GM20431 (cell line): Measurements from ENCODE around the gene TEX19.
"Not testable (repeated sequence)": the region's sequence is repeated elsewhere in the genome, so short reads cannot be mapped to it uniquely, and the experiment has no call there.

ENCODE experiments used
- in situ Hi-C: fragments of 300-500 bp; cut with MseI, MboI; formaldehyde crosslinking; loops from one replicate; pipeline ENCODE4 v1.15.0; 2020; ENCODE audit warnings: low sequenced_read_pairs; ENCODE audit not compliant: unreplicated experiment

The TEX19 gene

DNA sequence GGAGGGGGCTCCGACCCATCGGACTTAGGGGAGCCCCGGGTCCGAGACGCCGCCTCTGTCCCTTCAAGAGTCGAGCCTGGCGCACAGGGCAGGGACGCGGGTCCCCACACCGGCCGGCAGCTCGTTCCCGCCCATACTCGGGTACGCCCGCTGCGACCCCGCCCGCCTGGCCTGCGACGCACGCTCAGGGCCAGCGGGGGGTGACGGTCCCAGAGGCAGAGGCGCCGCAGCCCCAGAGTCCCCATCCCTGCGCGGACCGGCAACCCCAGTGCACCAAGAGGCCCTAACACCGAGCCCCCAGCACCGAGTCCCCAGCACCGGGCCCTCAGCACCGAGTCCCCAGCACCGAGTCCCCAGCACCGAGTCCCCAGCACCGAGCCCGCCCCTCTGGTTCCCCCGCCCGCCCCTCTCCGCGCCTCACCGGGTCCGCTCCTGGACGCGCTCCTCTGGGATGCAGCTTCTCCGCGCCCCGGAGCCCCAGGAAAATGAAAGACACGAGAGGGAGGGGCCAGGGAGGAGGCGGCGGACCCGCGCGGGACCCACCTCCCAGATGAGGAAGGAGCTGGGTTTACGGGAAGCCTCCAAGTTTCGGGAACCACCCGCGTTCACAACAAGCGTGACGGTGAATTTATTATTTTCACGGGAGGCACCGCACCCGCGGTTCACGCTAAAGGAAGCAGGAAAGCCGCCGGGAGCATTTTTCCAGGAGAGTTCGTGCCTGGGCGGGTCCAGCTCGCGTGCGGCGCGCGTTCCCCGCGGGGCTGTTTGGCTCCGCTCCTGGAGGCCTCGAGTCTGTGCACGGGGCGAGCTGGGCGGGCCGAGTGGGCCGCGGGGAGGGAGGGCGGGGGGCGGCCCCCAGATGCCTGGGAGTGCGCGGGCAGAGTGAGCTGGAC lies 25.5 kb upstream of the TEX19 start, which contains the start of gene SECTM1:
SECTM1 (minus strand) TSS at position 488 of the 893 bp plus-strand sequence. CDS start 6,526 bp downstream, outside the sequence.
- in situ Hi-C loops, result no loop called here

DNA sequence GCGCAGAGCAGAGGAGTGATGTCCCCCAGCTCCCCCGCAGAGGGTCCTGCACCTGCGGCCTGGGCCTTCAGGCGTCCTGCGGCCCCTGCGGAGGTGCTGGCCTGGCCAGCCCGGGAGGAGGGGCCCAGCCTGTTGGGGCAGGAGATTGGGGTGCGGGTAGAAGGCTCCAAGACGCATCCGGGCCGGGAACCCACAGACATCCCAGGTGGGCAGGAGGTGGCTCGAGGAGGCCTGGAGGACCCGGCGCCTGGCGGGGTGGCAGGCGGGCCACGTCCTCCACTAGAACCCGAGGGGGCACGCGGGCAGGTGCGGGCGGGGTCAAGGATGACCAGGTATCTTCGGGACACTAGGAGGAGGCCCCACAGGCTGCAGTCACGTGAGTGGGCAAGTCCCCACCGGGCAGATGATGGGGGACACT lies 24.8 kb upstream of the TEX19 start:
- in situ Hi-C loops, result no loop called here

DNA sequence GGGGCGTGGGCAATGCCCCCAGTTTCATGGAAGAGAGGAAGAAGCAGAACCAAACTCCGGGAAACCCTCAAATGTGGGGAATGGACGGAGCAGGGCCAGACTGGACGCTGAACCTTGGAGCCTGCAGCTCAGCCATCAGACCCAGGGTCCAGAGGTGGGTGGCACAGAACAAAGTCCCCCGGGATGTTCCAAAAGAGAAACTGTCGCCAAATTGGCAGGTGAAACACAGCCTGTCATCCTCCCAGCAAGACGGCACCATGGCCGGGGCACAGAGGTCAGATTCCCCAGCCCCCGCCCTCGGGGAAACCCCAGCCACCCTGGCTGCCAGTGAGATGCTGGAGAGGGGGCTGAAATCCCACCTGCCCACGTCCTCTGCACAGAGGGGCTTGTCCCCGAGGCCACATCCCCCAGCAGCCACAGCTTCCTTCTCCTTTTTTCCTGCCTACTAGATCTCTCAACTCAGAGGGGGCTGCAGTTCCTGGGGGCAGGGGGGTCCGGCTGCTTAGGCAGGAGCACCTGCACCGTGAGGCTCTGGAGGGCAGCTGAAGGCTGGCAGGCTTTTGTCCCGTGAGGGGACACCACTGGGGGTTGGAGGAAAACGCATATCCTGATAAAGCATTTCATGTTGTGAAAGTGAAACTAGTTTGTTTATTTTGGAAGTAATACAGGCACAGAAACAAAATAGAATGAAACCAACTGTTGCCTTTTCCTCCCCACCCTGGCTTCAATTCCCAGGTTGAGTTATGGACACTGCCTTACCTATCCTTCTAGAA lies 24.2 kb upstream of the TEX19 start:
- in situ Hi-C loops, result no loop called here

DNA sequence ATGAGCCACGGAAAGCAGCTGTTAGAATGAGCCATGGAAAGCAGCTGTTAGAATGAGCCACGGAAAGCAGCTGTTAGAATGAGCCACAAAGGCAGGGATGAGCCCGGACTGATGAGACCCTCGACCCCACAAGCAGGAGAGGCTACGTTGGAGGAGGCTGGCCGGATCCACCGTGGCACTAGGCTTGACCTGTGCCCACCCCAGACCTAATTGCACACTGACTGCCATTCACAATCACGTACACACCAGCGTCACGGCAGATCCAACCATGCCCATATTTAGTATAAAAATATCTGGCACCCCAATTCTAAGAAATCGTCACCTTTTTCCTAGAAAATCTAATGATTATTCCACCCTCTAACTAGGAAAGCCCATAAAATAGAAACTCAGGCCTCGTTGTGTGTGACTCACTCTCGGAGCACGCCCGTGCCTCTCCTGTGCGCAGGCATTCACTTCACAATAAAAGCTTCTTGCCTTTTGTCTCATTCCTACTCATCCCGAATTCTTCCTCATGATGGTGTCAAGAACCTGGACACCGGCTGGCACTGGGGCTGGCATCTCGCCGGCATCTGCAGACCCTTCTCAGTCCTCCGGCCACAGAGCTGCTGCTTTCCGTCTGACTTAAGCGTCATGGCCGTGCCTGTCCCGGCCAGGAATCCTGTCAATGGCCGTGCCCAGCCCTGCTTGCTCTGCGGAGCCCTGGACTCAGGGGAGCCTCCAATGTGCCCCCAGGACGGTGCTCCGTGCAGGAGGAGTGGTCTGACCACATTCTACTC lies 20.0 kb upstream of the TEX19 start:
- in situ Hi-C loops, result no loop called here

DNA sequence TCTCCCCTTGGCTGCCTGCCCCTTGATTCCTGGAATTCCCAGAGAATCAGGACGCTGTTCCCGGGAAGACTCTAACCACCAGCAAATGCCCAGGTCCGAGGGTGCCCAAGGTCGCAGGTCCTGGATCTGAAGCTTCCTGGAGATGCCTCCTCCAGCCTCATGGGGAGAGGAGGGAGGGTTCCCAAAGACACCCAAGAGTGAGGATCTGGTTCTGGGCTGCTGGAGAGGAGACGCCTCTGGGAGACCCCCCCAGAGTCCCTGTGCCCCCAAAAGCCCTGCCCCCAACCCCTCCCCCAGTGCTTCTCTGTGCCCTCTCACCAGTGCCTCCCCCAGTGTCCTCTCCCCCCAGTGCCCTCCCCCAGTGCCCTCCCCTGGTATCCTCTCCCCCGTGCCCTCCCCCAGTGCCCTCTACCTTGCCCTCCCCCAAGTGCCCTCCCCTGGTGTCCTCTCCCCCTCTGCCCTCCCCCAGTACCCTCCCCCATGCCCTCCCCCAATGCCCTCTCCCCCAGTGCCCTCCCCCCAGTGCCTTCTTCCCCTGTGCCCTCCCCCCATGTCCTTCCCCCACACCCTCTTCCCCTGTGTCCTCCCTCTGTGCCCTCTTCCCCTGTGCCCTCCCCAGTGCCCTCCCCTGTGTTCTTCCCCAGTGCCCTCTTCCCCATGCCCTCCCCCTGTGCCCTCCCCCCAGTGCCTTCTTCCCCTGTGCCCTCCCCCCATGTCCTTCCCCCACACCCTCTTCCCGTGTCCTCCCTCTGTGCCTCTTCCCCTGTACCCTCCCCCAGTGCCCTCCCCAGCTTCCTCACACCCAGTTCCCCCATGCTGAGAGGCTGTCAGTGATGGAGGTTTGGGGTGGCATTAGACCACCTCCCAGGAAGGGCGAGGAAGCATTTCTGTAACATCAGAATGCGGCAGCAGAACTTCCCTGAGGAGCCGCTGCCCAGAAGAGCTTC lies 19.1 kb upstream of the TEX19 start:
- in situ Hi-C loops, result no loop called here

DNA sequence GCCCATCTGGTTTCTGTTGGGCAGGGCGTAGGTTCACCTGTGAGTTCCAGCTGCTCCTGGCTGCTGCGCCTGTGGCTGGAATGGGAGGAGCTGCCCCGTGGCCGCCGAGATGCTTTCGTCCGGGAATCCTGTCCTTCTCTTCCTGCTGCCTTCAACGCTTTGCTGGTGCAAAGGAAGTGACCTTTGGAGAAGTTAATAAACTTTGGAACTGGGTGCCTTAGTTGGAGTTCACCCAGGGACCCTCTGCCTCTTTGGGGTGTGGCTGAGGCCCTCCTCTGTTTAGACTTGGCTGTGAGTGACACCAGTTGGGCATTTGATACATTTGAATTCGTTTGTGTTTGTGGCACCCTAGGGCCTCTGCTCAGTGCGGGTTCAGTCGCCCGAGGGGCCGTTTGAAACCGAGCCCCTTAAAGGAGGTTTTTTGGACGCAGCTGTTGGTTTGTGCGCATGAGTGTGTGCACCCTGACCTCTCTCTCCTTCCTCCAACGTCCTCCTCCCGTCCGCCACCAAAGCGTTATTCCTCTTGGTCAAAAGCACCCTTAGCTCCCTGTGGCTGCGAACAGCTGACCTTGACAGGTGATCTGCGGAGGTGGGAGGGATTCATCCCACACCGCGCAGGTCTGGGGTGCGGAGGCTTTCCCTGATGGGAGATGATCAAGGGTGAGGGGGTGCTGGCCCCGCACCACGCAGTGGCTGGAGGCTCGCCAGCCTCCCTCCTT lies 16.5 kb upstream of the TEX19 start:
- in situ Hi-C loops, result no loop called here

DNA sequence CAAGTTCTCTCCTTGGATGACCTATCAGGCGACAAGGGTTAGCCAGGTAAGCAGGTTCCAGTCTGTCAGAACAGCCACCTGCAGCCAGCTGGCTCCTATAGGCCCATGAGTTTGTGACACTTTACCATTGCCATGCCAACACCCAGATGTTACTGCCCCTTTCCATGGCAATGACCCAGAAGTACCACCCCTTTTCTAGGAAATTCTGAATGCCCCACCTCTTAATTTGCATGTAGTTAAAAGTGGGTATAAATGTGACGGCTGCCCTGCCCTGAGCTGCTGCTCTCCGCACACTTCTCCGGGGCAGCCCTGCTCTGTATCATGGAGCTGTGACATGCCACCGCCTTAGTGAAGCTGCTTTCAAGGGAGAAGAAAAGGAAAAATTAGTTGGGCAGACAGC lies 15.5 kb upstream of the TEX19 start:
- in situ Hi-C loops, result no loop called here

DNA sequence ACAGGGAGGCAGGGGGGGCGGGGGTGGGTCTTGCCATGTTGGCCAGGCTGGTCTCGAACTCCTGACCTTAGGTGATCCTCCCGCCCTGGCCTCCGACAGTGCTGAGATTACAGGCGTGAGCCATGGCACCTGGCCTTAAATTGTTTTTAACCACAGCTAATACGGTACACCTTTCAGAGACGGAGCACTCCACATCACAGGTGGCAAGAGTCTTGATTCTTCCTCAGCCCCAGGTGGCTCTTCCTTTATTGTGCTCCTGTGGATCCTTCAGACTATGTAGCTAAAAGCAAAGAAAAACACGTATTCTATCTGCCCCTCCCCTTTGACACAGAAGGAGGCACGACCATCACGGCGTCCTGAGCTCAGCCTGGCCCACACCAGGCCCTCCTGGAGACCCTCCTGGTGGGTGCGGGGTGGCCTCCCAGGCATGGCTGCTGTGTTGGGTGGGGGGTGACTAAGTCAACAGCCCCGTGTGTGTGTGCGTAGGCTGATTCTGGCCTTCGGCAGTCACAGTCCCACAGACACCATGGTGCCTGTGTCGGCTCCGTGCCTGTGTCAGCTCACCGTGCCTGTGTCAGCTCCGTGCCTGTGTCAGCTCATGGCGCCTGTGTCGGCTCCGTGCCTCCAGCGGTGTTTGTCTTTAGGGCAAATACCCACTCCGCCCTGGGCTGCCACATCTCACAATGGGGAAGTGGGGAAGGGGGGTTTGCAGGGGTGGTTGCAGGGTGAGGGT lies 14.7 kb upstream of the TEX19 start:
- in situ Hi-C loops, result no loop called here

DNA sequence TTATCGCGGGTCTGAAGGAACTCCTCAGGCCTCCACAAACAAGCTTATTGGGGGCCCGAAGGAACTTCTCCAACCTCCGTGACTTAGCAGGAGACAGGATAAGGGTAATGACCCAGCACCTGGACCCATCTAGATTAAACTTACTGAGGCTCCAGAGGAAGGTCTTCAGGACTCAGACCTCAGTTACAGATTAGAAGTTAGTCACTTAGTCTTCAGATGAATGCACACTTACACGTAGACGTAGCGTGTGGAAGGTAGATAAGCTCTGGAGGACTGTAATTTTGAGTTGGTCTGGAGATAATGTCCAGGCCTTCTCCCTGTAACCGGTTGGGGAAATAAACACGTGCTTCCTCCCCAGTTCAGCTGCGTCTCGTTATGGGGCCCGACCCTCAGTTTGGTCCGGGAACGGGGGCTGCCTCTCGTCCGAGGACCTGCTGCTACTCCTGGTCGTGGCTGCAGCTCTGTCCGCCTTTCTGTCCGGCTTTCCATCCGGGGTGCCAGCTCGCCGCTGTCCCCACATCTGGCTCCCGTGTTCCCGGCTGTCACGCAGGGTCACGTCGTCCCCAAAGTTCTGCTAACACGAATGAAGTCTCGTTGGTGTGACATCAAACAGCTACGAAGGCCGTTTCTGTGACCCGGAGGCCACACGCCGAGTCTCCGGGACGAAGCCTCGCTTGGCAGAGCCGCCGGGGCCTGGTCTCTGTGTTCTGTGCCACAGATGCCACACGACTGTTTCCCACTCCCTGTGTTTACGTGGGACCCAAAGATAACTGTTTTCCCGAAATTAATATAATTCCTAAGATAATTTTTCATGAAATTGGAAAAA lies 13.7 kb upstream of the TEX19 start:
- in situ Hi-C loops, result no loop called here

DNA sequence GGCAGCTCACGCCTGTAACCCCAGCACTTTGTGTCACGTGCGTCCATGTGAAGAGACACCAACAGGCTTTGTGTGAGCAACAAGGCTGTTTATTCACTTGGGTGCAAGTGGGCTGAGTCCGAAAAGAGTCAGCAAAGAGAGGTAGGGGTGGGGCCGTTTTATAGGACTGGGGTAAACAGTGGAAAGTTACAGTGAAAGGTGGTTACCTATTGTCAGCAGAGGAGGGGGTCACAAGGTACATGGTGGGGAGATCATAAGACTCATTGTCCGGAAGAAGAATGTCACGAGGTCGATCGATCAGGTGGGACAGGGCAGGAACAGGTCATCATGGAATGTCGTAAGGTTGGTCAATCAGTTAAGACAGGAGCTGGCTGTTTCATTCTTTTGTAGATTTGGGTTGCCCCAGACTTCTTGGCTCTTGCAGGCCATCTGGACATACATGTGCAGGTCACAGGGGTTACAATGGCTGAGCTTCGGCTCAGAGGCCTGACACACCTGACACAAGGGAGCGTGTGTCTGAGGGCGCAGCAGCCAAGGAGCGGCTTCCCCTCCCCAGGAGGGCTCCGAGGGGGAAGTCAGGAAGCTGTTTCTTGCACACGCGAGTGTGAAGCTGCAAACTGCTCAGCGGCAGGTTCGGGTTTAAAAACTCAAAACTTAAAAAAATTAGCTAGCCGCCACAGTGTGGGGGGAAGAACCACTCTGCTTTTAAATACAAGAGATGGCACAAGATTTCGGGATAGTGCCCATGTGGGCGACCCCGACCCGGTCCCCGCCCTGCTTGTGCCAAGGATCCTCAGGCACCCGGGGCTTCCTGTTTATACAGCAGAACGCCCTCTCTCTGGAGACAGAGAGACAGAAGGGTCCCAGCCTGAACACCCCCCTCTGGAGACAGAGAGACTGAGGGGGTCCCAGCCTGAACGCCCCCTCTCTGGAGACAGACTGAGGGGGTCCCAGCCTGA lies 12.4 kb upstream of the TEX19 start:
- in situ Hi-C loops, result no loop called here

DNA sequence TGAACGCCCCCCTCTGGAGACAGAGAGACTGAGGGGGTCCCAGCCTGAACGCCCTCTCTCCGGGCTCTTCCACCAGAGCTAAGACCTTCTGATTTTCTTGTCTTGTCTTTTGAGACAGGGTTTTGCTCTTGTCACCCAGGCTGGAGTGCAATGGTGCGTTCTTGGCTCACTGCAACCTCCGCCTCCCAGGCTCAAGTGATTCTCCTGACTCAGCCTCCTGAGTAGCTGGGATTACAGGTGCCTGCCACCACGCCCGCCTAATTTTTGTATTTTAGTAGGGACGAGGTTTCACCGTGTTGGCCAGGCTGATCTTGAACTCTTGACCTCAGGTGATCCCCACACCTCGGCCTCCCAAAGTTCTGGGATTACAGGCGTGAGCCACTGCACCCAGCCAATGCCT lies 11.1 kb upstream of the TEX19 start:
- in situ Hi-C loops, result not testable (repeated sequence)

DNA sequence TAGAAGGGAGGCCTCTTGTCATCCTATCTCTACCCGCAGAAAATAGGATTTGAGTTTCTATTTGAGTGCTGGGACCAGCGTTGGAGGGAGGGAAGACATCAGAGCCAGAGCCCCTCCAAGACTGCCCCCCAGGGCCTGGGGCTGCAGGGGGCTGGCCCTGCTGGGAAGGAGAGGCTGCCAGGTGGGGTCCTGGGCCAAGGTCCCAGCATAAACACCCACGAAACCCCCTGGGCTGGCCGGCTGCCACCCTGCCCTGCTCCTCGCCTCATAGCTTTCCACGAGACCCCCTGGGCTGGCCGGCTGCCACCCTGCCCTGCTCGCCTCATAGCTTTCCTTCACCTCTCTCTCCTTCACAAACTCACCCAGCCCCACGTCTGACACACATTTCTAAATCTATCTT lies 10.6 kb upstream of the TEX19 start:
- in situ Hi-C loops, result no loop called here

DNA sequence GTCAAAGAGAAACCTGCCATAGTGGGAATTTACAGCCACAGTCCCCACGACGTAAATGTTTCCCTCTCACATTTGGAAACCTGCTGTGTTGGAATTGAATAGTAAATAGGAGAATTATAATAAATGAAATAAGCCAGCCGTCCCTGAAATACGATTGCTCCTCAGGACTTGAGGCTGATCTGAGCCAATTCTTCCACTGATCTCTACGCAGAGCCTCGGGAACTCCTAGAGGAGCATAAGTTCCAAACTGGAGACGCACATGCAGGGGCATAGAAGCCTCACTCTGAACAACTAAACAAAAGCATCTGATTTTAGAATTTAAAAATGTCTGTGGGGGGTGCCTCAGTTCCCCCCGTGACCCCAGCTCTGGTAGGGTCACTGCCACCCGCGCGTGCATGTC lies 10.2 kb upstream of the TEX19 start:
- in situ Hi-C loops, result no loop called here

DNA sequence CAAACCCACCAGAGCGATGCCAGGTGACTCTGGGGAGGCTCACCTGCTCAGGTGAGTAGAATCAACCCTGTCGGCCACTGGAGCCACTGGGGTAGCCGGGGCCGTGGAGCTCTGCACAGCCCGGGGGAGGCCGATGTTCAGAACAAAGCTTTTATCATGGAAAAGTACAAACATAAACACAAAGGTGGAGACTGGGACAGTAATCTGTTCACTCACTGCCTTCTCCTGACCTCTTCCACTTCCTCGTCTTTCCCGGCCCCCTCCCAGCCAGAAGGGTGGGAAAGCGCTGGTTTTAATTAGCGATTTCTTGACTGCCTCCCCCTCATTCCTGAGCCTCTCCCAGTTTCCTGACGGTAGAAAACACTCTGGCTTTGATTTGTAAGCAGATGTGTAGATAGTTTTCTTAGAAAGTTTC lies 9.8 kb upstream of the TEX19 start:
- in situ Hi-C loops, result no loop called here

DNA sequence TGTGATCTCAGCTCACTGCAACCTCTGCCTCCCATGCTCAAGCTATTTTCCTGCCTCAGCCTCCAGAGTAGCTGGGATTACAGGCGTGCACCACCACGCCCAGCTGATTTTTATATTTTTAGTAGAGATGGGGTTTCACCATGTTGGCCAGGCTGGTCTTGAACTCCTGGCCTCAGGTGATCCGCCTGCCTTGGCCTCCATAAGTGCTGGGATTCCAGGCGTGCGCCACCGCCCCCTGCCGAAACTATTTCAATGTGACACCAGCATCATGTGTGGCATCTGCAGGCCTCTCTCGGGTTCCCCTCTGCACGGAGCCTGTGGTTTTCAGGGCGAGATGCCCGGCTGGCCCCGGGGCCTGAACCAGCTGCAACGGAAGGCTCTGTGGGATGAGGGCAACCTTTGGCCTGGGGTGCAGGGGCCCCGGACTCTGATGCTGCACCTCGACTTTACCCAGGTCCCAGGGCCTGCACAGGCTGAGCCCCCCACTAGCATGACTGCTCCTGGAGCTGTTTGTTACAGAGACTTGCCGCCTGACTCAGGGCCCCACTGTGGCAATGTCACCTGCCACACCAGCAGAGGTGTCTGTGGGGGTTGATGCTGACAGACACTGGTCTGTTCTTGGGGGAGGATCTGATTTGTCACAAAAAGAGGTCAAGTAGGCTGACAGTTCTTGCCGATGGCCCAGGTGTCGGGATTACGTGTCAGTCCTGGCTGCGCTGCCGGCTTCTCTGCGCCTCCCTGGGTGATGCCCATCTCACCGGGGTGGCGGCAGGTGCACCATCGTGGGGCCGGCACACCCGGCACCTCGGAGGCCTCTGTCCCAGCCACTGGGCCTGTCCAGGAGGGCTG lies 8.6 kb upstream of the TEX19 start:
- in situ Hi-C loops, result loop anchor here (10.0 kb wide), 2 partner anchors 54 to 204 kb away; no protein-coding TSS in a partner anchor
